DMS114 treated with DMSO at 0.1 percent for 48 hours (cell line): ENCODE results near the gene DGKK.
"Not testable (repeated sequence)": the region's sequence is repeated elsewhere in the genome, so short reads cannot be mapped to it uniquely, and the experiment has no call there.

Experiments
- DNase-seq: peaks from one replicate; lab custom pipeline; 2025; ENCODE audit not compliant: unreplicated experiment; lab: John Stamatoyannopoulos, UW

The DGKK gene

DNA sequence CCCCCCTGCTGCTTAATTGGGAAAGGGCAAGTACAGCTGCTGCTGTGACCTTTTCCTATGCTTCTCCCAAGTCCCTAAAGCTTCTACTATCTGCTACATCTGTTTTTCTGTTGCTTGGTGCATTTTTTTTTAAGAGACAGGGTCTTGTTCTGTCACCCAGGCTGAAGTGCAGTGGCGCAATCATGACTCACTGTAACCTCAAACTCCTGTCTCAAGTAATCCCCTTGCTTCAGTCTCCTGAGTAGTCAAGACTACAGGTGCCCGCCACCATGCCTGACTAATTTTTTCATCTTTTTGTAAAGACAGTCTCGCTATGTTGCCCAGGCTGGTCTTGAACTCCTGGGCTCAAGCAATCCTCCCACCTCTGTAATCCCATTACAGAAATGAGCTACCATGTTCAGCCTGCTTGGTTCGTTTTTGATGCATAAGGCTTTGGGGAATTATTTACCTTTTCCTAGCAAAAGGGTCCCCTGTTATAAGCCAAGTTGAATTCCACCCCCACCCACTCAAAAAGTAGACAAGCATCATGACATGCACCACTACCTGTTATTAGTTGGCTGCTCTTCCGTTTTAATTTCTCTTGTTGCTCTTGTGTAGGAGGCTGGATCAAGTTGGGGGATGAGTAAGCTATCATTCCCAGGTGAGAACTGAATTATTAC lies 39.6 kb downstream of the DGKK start:
- no peak for DNase-seq

DNA sequence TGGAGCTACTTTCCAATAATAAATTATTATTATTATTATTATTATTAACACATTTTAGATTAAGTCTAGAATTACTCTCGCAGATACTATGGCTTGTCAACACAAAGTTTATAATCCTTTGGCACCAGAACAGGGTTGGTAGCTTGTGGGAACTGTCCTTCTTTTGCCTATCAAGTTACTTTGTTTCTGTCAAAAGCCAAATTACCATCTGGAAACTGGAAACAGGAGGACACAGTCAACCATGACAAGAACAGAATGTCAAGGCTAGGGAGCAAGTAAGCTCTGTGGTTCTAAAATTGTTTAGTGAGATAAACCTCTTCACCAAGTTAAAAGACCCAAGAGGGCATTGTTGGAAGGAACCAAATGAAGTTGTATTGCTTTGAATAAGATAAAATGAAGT lies 42.5 kb downstream of the DGKK start:
- DNase-seq: no peak

DNA sequence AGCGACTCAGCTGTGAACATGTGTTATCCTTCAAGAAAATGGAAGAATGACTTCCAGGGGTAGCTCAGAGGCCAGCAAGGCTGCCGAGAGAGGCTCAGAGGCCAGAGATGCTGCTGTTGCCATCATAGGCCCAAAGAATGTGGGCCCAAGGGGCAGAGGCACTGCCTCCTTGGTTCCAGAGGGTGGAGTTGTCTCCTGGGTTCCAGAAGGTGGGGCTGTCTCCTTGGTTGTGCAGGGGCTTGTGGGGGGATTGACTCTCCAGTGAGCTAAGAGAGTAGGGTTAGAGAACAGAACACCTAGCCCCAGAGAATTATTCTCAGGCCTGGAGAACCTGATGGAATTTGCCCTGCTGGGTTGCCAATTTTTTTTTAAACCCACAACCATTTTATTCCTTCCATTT lies 62.6 kb downstream of the DGKK start:
- DNase-seq: no peak

DNA sequence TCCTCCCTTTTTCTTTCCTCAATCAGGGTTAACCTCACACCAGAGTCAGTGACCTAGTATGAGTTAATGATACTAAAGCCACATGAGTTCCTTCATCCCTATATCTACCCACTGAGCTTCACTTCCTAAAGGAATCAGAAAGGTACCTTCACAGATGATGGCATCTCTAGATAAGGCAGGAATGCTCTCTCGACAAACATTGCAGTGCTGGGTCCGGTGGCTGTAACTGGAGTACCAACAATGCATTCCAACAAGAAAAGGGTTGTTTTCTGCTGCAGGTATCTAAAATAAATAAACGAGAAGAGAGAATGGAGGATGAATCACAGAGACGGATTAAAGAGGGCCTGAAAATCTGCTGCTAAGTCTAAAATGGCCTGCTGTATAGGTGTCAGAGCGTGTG lies 66.7 kb downstream of the DGKK start:
- DNase-seq: no peak

DNA sequence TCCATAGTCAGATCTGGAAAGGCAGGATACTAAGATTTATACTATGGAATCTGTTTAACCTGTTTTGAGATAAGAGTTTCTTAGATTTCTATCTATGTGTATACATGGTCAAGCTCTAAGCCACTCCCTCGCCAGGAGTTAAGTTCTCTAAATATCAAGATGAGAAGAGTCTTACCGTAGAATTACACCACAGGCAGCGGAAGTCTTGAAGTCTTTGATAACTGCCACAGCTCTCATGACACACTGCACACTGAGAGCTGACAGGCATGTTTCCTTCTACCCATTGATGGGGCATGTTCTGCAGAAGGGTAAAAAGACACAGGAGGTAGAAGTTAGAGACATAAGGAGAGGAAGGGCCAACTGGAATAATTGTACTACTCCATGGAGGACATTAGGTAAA lies 67.7 kb downstream of the DGKK start:
- no peak for DNase-seq

DNA sequence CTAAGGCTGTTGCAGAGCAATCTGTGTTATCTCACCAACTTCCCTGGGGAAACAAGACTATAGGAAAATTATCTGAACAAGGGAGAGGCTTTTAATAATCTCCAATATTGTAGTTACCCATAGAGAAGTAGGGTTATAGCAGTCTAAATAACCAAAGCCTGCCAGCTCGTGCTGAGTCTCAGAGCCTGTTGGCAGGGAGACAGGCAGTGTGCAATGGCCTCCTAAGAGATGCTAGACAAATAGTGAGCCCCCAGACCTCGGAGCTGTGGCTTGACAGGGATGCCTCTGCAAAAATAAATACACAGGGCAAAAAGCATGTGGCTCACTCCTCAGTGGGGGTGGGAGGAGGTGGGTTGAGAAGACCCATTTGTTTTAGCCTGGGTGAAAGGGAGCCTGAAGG lies 76.7 kb downstream of the DGKK start:
- DNase-seq: no peak

DNA sequence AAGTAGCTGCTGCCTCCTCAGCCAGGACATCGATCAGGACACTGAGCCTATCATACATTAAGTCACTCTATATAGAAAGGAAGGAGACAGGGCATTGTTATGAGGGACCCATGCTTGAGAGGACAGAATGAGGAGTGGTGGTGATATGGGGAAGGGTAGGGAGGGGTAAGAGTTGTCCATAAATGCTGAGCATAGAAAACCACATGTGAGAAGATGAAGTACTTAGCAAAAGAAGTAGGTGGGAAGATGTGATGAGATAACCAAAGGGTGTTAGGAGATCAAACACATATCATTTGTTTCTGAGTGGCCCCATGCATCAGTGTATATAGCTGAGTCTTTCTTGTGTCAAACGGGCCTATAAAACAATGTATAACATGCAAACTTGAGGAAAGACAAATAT lies 84.1 kb downstream of the DGKK start:
- DNase-seq: no peak

DNA sequence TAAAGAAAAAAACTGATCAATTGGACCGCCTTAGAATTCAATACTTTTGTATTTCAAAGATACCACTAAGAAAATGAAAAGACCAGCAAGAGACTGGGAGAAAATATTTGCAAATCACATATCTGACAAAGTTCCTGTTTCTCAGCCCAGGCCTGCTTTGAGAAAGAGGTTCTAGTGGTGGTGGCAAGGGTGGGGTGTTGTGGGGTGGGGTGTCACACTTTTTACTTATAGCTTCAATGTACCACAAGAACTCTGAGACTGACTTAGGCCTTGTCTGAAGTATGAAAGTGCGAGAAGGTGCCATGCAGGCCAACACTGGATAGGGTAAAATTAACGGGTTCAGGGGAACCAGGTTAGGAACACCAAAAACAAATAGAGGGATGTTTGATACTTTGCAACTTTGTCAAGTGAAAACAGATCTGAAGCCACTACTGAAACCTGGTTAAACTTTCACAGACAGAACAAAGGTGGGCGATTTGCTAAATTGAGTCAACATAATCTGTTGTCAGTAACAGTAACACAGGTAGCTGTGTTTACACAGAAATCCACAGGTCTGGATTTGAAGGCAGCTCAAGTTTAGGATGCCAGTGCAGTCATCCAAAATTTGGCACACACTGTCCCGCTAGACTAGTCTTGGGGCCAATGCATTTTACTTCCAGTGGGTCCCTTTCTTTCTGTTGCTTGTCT lies 88.8 kb downstream of the DGKK start:
- DNase-seq: no peak

DNA sequence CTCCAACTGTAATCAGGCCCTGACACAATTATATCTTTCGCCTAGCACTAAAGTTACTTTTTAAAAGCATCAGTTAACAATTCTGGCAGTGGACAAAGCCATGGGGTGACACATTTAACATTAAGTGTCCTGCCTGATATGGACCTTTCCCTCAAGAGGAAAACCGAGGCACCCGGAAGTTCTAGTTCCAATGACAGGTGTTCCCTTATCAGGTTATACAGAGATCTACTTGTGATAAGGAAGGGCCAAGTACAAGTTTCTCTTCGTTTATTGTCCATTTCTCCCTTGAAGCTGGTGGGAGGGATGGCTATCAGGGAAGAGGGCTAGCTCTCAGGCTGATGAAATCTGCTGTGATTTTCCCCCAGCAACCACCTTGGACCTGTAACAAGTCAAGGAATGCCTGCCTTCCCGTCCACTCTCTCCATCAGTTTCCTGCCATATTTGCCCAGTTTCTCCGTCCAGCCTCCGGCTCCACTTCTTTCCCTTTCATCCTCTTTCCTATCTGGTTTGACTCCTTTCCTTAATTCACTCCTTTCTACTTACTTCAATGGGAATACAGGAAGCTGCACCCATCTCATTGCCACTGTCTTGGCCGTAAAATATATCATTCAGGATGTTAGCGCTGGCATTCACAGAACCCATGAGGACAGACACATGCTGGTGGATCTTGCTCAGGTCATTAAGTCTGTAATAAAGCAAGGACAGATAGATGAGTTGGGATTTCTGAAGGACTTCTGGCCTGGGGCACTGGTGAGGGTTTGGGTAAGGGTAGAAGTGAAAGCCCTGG lies 95.0 kb downstream of the DGKK start:
- DNase-seq: no peak

DNA sequence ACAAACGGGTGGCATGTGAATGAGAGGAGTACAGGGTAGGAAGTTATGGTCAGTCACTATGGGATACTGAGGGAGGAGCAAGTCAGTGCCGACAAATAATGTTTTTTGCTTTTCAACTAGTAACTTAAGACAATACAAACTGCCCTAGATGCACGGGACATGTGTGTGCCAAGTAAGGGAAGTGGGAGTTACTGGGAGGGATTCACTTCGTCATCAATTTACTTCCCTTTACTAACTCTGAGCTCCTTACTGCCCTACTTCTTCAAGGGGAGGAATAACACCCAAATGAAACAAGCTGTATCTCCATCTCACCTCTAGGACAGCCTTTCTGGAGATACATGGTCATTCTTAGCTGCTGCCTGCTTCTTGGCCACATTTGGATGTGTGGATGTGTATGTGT lies 97.7 kb downstream of the DGKK start:
- no peak for DNase-seq

DNA sequence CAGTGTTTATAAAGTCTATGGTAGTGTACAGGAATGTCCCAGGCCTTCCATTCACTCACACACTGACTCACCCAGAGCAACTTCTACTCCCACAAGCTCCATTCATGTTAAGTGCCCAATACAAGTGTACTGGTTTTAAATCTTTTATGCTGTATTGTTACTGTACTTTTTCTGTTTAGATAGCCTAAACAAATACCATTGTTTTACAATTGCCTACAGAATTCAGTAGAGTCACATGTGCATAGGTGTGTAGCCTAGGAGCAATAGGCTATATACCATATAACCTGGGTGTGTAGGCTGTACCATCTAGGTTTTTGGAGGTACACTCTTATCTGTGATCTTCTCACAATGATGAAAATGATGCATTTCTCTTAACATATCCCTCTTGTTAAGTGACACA lies 126.7 kb downstream of the DGKK start:
- DNase-seq: no peak

DNA sequence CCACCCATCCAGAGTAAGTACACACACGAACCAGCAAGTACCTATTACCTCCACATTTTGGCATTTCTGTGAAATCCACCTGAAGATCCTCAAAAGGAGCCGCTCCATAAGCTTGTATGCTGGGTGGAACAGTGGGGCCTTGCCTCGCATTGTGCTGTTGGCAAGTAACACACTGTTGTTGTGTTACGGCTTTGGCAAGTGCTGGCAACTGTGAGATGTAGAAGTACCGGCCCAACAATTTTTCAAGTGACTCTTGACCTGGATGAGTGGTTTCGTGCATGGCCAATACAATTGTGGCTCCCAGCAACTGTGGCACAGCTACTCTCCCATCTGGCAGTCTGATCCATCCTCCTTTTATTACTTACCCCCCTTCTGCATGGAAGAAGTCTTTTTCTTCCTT lies 137.3 kb downstream of the DGKK start:
- no peak for DNase-seq

DNA sequence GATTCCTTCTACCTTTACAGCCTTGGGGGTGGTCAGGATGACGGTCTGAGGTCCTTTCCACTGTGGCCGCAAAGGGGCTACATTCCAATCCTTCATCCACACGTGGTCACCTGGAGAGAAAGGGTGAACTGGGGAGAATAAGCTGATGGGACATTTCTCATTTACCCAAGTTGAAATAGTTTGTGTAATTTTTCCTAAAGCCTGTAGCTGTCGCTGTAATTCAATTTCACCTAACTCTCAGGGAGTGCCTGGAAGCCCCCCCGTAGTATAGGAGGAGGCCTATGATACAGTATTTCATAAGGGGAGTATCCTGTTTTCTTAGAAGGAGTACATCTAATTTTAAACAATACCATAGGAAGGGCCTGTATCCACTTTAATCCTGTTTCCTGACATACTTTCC lies 138.0 kb downstream of the DGKK start:
- not testable (repeated sequence) for DNase-seq

DNA sequence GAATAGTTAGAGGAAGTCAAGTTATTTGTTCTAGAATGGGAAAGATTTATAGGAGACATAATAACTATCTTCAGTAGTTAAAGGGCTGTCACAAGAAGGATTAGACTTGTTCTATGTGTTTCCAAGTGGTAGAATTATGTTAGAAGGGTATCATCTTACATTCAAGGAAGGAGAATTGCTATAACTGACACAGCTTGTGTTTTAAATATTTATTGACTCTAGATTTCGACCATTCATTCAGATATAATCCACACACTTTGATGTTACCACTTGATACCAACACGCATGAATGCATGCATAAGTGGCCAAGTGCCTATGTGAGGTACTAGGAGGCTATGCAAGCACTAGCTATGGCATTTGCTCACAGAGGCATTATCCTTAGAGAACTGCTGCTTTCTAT lies 143.4 kb downstream of the DGKK start:
- DNase-seq: no peak
